ENCODE data around the gene PGF. TPM values are rescaled to one million over a fixed set of nuclear protein-coding genes. Genes with fewer than 3 reads are reported as not detected.

The PGF gene
- total RNA-seq, 6 donors from 2014 or later, result 0.89 to 21.3 (median 5.0) TPM

DNA sequence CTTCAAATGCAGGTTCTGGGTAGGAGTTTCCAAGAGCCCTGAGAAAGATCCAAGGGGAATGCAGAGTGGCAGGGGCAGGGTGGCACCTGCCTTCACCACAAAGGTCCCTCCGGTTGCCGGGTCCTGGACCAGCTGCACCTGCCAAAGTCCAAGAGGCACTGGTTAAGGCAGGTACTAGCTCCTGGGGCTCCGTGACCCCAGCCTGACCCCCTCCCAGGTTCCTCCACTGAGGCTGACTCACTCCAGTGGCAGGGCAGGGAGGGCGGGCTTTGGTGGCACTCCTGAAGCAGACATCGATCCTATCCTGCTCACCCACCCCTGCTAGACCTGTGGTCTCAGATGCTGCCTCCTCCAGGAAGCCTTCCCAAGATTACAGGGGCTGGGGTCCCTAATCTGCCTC lies 43.7 kb downstream of the PGF start:
- Histone ChIP-seq H3K9me3 (no peaks in the 10 kb centered on the region), H3K27ac (no peak overlapping the region), H3K27me3 (no peaks in the 10 kb centered on the region), H3K36me3 (peaks cover 0 to 3% (median 0%) of the 10 kb centered on the region in 4 donors), H3K4me3 (no peak overlapping the region), H3K4me1 (peaks cover 0 to 11% (median 6%) of the 10 kb centered on the region in 4 donors)
- 77 to 78% methylated on average over 4 to 5 of the region's 5 CpGs for WGBS, 2 donors
- DNase-seq (no peak), ATAC-seq (ENCODE audit: low FRiP score in 2 of 2) (no peak)
- no peak for TF ChIP-seq POLR2AphosphoS5 (IDR thresholded peaks at IDR 0.05)

- DNase-seq (no peak), ATAC-seq (ENCODE audit: low FRiP score in 2 of 2) (no peak)
- H3K9me3 ChIP-seq, result no peaks in the 10 kb centered on the region
- H3K4me1 ChIP-seq, result peaks cover 0 to 11% (median 6%) of the 10 kb centered on the region in 4 donors
- H3K27me3 ChIP-seq, result no peaks in the 10 kb centered on the region
- H3K27ac ChIP-seq, result no peak overlapping the region
- H3K36me3 ChIP-seq, result peaks cover 0 to 8% (median 0%) of the 10 kb centered on the region in 4 donors
- no peak overlapping the region for H3K4me3 ChIP-seq
- TF ChIP-seq POLR2AphosphoS5 (IDR thresholded peaks at IDR 0.05), result no peak
- no peak for TF ChIP-seq POLR2A (IDR thresholded peaks at IDR 0.05)
- TF ChIP-seq EP300 (IDR thresholded peaks at IDR 0.05), result no peak
- no peak for TF ChIP-seq CTCF (IDR thresholded peaks at IDR 0.05)
- 92 to 100% methylated on average over 1 to 6 of the region's 6 CpGs for WGBS, 2 donors
Observed at GRCh38 chr14:74911221-74911620, 44.2 kb downstream of the PGF start.

GRCh38 chr14:74910556-74910955 lies 44.8 kb downstream of the PGF start:
- no peaks in the 10 kb centered on the region for H3K9me3 ChIP-seq
- H3K4me3 ChIP-seq, result no peak overlapping the region
- 57 to 73% methylated on average over 10 of the region's 10 CpGs for WGBS, 2 donors
- H3K27me3 ChIP-seq, result no peaks in the 10 kb centered on the region
- peaks cover 0 to 15% (median 6%) of the 10 kb centered on the region in 4 donors for H3K4me1 ChIP-seq
- no peak for ATAC-seq (ENCODE audit: low FRiP score in 2 of 2)
- TF ChIP-seq POLR2AphosphoS5 (IDR thresholded peaks at IDR 0.05) (no peak), EP300 (IDR thresholded peaks at IDR 0.05) (no peak), CTCF (IDR thresholded peaks at IDR 0.05) (no peak), POLR2A (IDR thresholded peaks at IDR 0.05) (no peak)
- peaks cover 0 to 9% (median 0%) of the 10 kb centered on the region in 4 donors for H3K36me3 ChIP-seq
- DNase-seq, result no peak
- H3K27ac ChIP-seq, result no peak overlapping the region

DNA sequence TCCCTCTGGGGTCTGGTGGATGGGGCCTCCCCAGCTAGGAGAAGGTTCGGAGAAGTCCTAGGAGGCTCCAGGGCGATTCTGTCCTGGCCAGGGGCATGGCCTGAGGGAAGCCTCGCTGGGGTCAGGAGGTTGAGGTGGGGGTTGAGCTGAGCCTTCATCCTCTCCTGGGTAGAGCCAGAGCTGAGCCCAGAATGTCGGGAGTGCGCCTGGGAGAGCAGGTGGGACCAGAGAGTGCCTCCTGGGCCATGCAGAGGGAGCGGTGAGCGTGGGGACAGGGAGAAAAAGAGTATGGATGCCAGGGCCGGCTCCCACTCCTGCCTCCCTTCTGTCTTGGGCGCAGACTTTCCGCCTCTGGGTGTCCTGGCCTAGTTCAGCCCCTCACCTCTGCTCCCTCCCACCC lies 45.5 kb downstream of the PGF start:
- Histone ChIP-seq H3K36me3 (peaks cover 0 to 14% (median 0%) of the 10 kb centered on the region in 4 donors), H3K4me1 (peaks cover 0 to 17% (median 6%) of the 10 kb centered on the region in 4 donors), H3K27me3 (no peaks in the 10 kb centered on the region), H3K9me3 (no peaks in the 10 kb centered on the region), H3K27ac (no peak overlapping the region), H3K4me3 (no peak overlapping the region)
- DNase-seq (no peak), ATAC-seq (ENCODE audit: low FRiP score in 2 of 2) (no peak)
- no peak for TF ChIP-seq CTCF (IDR thresholded peaks at IDR 0.05)
- 86 to 92% methylated on average over 8 to 10 of the region's 10 CpGs for WGBS, 2 donors

DNA sequence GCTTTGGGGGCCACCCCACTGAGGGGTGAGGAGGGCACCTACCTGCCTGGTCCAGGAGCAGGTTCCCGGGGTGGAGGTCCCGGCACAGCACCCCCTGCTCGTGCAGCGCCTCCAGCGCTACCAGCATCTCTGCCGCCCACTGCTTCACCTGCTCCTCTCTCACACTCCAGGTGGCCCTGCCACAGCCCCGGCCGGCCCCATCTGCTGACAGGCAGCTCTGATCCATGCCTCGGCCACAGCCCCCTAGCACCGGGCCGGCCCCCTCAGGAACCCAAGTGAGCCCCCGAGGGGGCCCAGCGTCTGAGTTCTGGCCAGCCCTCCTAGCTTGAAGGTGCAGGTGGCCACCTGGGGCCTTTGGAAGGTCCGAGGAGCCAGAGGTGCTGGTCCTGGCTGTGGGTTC lies 45.9 kb downstream of the PGF start:
- WGBS, 2 donors, result 92 to 93% methylated on average over 6 to 14 of the region's 14 CpGs
- H3K27me3 ChIP-seq, result no peaks in the 10 kb centered on the region
- no peaks in the 10 kb centered on the region for H3K9me3 ChIP-seq
- peaks cover 0 to 14% (median 0%) of the 10 kb centered on the region in 4 donors for H3K36me3 ChIP-seq
- DNase-seq (peak in 1 of 2 donors; percentile 85), ATAC-seq (ENCODE audit: low FRiP score in 2 of 2) (no peak)
- H3K27ac ChIP-seq, result no peak overlapping the region
- H3K4me3 ChIP-seq, result no peak overlapping the region
- H3K4me1 ChIP-seq, result peaks cover 0 to 17% (median 6%) of the 10 kb centered on the region in 4 donors
- TF ChIP-seq POLR2AphosphoS5 (IDR thresholded peaks at IDR 0.05) (no peak), POLR2A (IDR thresholded peaks at IDR 0.05) (no peak), EP300 (IDR thresholded peaks at IDR 0.05) (no peak), CTCF (IDR thresholded peaks at IDR 0.05) (no peak)

All from upper lobe of left lung (tissue), 6 donors.